GM18526 (cell line): Measurements from ENCODE around the gene SETD6.

Experiments
- POLR2A ChIP-seq: IDR thresholded peaks from 3 replicates; pipeline ENCODE4 v1.6.1; 2011; ENCODE audit not compliant: insufficient read length; ENCODE audit errors: extremely low read depth

SETD6 gene

DNA sequence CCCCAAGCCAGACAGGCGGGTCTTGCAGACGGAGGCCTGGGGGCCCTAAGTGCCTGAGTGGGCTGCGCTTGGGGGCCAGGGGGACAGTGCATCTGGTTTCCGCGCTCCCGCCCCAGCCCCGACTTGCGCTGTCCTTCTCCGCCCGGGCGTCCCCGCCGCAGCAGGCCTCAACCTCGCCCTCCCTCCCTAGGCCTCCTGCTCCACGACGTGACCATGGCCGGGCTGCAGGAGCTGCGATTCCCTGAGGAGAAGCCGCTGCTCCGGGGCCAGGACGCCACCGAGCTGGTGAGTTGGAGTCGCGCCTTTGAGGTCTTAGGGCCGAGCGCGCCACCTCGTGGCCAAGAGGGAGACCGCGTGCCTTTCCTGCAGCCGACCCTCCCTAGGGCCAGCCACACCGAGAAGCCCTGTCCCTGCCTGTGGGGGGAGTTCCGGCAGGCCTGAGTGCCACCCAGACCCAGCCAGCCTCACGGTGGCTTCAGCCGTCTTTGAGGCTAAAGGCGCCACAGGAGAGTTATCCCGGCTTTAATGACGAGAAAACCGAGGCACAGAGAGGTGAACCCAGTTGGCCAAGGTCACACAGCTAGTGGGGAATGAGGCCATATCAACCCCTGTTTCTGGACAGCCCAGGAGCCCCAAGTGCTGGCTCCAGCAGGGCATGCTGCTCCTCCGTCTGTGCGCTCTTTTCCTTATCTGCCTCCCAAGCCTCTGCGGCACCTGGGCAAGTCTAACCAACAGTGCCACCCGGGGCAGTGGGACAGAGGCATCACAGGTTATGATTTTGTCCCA lies 27.6 kb upstream of the SETD6 start:
- TF ChIP-seq POLR2A, result no peak

DNA sequence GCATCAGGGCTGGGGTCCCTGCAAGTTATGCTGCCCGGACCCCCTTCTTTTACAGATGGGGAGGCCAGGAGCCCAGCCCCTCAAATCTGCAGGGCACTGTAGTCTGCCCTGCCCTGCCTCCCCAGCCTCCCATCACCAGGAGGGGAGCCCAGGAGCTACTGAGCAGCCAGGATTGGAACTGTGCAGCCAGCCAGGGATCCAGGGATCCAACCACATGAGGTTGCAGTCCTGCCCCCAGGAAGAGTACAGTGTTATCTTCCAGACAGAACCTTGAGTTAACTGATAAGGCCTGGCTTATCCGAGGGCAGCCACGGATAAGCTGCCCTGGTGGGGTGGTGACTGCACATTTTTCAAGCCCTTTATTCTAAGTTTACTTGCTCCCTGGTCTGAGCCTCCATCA lies 26.8 kb upstream of the SETD6 start:
- TF ChIP-seq POLR2A, result no peak

DNA sequence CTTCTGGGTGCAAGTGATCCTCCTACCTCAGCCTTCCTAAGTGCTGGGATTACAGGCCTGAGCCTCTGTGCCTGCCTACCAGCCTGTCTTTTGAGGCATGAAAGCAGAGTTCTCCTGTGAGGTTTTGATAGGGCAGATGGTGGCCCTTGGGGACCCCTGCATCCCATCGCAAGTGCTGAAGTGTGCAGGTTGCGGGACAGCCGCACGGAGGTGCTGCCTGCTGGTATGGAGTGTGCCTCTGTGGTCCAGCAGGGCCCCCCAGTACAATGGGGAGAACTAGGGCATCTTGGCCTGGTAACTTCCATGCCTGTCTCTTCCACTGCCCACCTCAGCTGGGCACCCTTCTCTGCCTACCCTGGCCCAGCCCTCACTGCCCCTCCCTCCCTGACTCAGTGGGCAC lies 25.3 kb upstream of the SETD6 start:
- TF ChIP-seq POLR2A, result no peak

DNA sequence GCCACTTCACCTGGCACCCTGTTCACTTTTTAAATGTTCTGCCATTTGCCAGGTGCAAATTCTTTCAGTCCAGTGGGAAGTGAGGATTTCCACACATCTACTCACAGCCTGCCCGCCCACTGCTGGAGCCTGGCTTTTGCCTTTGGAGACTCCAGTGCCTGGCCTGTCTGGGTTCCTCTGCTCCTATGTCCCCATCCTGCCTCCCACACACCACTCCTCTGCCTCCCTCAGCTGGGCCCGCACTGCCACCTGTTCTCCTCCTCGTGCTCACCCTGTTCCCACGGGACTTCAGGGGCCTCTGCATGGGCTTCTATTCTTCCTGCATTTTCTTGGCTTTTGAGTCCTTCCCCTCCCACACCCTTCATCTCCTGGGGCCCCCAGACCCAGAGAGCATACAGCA lies 23.3 kb upstream of the SETD6 start:
- TF ChIP-seq POLR2A, result no peak

DNA sequence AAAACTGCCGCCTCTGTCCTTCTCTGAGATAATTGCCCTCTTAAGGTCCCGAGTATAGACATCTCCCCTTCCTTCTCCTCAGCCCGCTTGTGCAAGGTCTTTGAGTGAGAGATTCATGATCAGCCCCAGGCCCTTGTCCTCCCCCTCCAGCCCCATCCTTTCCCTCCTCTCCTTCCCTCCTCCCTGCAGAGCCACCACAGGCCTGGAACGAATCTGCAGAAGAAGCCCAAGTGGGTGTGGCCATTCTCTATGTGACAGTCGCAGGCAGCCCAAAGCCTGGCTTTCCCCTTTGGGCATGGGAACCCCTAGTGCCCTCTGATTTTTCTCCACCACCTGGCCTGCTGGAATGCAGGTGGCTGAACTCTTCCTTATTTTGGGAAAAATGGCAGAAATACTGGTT lies 22.6 kb upstream of the SETD6 start:
- TF ChIP-seq POLR2A, result no peak

DNA sequence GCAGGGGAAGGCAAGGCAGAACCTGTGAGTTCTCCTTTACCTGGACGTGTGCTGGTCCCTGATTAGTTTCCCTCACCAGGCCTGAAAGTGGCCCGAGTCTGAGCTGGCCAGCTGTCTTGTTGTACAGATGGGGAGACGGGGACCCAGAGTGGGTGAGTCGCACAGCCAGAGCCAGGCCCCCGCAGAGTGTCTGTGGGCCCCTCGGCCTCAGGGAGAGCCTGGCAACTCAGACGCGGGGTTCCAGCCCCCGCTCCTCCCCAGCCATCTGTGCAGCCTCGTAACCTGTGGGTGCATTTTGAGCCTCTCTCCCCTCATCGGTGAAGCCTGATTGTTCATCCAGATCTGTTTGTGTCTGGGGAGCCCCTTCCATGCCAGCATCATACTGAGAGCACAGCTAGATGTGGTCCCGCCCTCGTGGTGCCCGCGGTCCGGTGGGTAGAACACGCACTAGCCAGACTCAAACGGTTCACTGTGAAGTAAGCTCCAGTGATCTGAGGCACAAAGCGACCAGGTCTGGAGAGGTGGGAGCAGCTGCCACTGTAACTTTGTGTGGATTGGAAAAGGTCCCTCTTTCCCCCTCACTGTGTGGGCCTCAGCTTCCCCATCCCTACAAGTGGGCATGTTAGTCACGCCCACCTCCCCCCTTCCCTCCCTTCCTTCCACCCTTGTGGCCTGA lies 21.4 kb upstream of the SETD6 start:
- TF ChIP-seq POLR2A, result no peak

DNA sequence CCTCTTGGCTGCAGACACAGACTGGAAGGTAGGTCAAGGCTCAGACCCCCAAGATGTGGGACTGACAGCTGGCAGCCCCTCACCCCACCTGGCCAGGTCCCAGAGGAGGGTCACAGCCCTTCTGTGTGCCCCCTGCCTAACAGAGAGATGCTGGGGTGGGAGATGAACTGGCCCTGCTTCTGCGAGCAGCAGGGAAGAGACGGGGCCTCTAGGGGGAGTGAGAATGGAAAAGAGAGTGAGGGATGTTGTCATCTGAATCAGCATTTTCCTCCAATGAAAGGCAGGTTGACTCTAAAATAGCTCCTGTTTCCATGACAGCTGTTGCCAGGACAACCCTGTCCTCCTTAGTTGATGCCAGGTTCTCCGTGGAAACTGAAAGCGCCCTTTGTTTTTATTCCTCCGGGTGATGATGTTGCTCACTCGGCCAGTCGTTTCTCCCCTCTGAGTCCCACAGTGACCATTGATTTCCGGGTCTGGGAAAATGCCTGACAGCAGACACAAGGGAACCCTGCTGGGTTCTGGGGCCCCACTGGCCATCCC lies 20.3 kb upstream of the SETD6 start:
- TF ChIP-seq POLR2A, result no peak

DNA sequence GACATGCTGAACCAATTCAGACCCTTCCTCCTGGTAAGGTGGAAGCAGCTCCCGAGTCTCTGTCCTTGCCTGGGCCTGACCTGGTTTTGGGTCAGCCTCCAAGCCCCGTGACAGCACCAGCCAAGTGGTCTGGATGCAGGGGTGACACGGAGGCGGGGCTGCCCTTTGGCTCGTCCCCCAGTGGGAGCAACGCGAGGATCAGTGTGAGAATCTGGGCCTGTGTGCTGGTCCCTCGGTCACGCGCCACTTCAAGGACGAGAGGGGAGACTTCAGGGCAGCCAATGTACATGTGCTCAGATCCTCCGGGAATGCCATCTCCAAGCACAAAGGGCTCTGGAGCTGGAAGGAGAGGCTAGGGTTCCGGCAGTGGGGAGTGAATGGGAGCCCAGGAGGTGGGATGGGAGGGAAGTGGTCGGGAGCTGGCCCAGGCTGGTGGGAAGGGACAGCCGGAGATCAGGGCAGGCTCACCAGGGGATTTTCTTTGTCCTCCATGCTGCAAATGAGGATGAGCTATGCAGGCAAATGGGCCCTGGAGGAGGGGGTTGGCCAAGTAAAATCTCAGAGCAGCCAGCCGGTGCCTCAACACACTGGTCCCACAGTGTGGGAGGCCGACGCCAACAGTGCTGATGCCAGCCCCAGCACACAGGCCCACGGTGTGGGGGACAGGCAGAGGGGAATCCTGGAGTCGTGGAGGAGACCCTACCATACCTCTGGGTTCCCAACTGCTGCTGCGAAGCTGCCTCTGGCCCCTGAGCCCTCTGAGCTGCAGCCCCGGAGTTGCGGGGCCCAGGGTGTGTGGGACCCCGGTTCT lies 19.6 kb upstream of the SETD6 start:
- TF ChIP-seq POLR2A, result no peak

DNA sequence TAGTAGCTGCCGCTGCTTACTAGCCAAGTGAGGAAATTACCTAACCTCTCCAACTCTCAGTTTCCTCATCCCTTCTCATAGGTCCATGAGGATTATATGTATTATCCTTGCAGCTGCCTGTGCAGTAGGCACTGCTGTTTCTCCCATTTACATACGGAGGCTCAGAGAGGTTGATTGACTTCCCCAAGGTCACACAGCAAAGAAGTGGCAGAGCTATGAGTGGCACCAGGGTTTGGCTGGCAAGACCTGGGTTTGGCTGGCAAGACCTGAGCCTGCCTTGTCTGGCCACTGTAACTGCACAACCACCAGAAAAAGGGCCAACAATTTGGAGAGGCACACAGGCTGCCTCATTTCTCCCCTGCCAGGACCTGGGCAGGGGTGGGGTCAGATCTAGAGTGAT lies 17.8 kb upstream of the SETD6 start:
- TF ChIP-seq POLR2A, result no peak

DNA sequence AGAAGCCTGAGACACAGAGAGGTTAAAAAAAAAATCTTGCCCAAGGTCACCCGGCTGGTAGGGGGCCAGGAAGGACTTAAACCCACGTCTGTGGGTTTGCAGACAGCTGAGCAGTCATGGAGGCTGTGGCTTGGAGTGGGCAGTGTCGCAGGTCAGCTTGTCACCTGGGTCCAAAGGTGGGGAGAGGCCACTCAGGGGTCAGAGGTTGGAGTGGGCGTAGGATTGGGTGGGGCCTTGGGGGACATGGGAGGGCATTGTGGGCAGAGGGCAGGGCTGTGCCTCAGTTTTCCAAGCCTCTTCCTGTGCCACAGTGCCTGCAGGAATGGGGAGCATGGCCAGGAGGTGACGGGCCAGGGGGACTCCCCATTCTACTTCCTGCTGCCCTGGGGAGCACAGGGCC lies 17.4 kb upstream of the SETD6 start:
- TF ChIP-seq POLR2A, result no peak

DNA sequence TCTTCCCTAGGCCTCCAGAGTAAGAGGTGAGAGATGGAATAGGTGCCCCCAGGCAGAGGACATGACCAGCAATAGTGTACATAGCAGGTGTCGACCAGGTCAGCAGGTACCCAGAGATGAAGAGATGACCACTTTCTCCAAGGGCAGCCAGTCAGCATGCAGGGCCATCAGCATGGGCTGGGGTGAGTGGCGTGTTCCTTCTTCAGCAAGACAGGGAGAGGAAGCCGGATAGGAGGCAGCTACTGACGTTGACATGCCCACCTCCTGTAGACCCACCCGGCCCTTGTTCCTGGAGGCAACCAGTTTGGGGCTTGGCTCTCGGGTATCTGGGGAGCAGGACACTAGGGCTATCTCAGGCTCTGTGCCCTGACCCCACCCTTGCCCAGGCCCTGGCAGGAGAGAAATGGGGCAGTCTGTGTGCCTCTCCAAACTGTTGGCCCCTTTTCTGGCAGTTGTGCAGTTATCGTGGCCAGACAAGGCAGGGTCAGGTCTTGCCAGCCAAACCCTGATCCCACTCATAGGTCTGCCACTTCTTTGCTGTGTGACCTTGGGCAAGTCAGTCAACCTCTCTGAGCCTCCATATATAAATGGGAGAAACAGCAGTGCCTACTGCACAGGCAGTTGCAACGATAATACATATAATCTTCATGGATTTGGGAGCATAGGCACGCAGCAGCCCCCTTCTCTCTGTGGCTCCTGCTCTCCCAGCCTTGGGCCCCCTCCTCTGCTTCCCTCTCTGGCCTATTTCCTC lies 16.8 kb upstream of the SETD6 start:
- TF ChIP-seq POLR2A, result no peak

DNA sequence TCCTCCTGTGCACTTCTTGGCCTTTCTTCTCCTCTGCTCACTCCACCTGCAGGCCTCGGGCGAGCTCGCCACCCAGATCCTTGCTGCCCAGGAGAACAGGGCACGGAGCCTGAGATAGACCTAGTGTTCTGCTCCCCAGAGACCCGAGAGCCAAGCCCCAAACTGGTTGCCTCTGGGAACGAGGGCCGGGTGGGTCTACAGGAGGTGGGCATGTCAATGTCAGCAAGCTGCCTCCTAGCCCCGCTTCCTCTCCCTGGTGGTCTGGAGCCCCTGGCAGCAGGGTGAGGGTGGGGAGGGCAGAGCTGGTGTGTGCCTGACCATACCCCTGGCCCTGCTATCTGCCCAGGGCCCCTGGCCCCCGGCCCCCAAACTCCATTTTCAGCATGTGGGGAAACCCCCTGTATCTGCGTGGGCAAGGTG lies 16.2 kb upstream of the SETD6 start:
- no peak for TF ChIP-seq POLR2A

DNA sequence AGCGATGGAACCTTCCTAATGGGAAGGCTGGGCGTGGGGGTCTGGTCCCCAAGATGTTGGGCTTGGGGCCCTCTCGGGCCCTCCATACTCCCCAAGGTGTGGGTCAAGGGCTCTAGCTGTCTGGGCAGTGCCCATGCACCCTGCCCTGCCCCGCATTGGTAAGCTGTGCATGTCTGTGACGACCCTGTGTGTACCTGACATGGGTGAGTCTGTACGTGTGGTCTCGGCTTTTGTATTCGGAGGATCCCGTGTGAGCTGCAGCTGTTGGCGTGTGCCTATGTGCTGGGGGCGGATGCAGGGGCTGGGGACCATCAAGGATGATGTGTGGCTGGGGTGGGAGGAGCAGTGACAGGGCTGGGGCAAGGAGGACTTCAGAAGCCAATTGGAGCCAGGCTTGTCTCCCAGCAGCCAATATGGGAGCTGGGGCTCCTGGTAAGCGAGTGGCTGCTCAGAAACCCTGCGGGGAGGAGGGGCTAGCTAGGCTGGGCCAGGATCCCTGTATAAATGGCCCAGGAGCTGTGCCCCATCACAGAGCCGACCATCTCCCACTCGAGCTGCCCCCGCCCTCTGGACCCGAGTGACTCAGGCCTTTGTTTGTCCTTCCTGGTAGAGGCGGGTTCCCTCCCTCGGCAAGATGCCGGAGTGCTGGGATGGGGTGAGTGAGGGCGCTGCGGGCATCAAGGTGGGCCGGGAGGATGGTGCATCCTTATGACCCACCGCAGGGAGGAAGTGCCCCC lies 15.5 kb upstream of the SETD6 start, which contains the start of gene NDRG4:
TSS of gene NDRG4 (plus strand) at position 529 of the 737 bp plus-strand sequence. CDS start at position 635, 106 bp downstream.
- no peak for TF ChIP-seq POLR2A

DNA sequence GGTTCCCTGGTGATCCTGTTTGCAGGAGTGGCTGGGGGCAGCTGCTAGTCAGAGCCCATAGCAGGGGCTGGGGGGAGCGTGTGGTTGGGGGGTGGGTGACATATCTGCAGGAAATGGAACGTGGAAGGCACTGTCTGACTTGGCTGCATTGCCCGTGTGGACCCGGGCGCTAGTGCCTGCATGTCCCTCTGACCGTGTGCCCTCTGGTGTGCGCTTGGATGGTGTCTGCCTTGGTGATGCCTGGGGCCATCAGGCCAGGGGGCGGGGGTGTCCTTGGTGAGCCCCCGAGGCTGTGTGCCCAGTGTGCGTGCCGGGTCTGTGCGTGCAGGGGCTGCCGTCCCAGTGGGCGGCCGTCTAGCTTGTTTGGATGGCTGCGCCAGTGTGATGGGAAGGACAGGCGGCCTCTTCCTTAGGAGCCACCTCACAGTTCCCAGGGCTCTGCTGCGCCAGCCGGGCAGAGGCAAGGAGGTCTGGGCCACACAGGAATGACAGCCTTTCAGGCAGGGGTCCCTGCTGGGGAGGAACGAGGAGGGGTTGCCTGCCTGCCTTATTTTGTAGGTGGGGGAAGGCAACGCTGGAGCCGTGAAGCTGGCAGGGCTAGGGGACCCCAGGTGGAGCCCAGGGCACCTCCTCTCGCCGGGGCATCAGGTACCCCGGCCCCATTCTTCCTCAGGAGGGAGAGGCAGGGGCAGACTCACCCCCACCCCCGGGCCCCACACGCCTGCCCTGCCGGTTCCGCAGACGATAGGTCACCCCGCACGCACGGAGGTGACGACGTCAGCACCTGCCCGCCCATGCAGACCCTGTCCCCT lies 14.7 kb upstream of the SETD6 start:
- TF ChIP-seq POLR2A, result no peak
